ENCODE measurements around the gene C13orf46.

Gene C13orf46

GRCh38 chr13:113918580-113918979 lies 55.3 kb downstream of the C13orf46 start:
- DNase-seq (ENCODE audit: low read depth): no peak
- TF ChIP-seq CTCF (conservative IDR thresholded peaks at IDR 0.05; ENCODE audit: low read depth, low read length): no peak
- H3K4me3 ChIP-seq (ENCODE audit: low read depth, low read length): no peak overlapping the region

GRCh38 chr13:113917594-113918371 lies 56.1 kb downstream of the C13orf46 start:
- TF ChIP-seq CTCF (conservative IDR thresholded peaks at IDR 0.05; ENCODE audit: low read depth, low read length): no peak
- H3K4me3 ChIP-seq (ENCODE audit: low read depth, low read length): no peak overlapping the region
- DNase-seq (ENCODE audit: low read depth): no peak

- no peak overlapping the region for H3K4me3 ChIP-seq (ENCODE audit: low read depth, low read length)
- no peak for TF ChIP-seq CTCF (conservative IDR thresholded peaks at IDR 0.05; ENCODE audit: low read depth, low read length)
- no peak for DNase-seq (ENCODE audit: low read depth)
These were observed 56.8 kb downstream of the C13orf46 start for GRCh38 chr13:113917096-113917495.

- peak; percentile 60 for DNase-seq (ENCODE audit: low read depth)
- no peak overlapping the region for H3K4me3 ChIP-seq (ENCODE audit: low read depth, low read length)
- TF ChIP-seq CTCF (conservative IDR thresholded peaks at IDR 0.05; ENCODE audit: low read depth, low read length): no peak
These were observed 57.5 kb downstream of the C13orf46 start for GRCh38 chr13:113916330-113916815.

- TF ChIP-seq CTCF (conservative IDR thresholded peaks at IDR 0.05; ENCODE audit: low read depth, low read length): no peak
- H3K4me3 ChIP-seq (ENCODE audit: low read depth, low read length): no peak overlapping the region
These were observed 58.0 kb downstream of the C13orf46 start for GRCh38 chr13:113915786-113916329.

GRCh38 chr13:113915012-113915763 lies 58.7 kb downstream of the C13orf46 start:
- no peak for DNase-seq (ENCODE audit: low read depth)
- peak; percentile 14 for TF ChIP-seq CTCF (conservative IDR thresholded peaks at IDR 0.05; ENCODE audit: low read depth, low read length)
- H3K4me3 ChIP-seq (ENCODE audit: low read depth, low read length): no peak overlapping the region

More at GRCh38 chr13:113915786-113916329, 58.0 kb downstream of the C13orf46 start:
- DNase-seq (ENCODE audit: low read depth): no peak
